Mesothelial cell of epicardium (in vitro differentiated cells): ENCODE measurements around the gene DLEC1. TPM values are rescaled to one million over a fixed set of nuclear protein-coding genes. Genes with fewer than 3 reads are reported as not detected.

Experiments used
- DNase-seq, 2 experiments: peaks; one replicate each; pipeline ENCODE4 v3.0.0; 2021; ENCODE audit warnings: low spot score in 2 of 2; ENCODE audit not compliant: unreplicated experiment in 2 of 2
- H3K27ac Mint-ChIP-seq: 2 replicates; pipeline ENCODE4 v1.8.0; 2021; ENCODE audit warnings: mixed read lengths
- H3K27me3 Mint-ChIP-seq: 2 replicates; pipeline ENCODE4 v1.8.0; 2021; ENCODE audit warnings: low read depth, mixed read lengths
- H3K36me3 Mint-ChIP-seq: 2 replicates; pipeline ENCODE4 v1.8.0; 2021; ENCODE audit warnings: mixed read lengths
- H3K4me1 Mint-ChIP-seq: 2 replicates; pipeline ENCODE4 v1.8.0; 2021; ENCODE audit warnings: mixed read lengths
- H3K4me3 Mint-ChIP-seq: 2 replicates; pipeline ENCODE4 v1.8.0; 2021; ENCODE audit warnings: mild to moderate bottlenecking, moderate library complexity, mixed read lengths
- H3K9me3 Mint-ChIP-seq: 2 replicates; pipeline ENCODE4 v1.8.0; 2021; ENCODE audit warnings: mixed read lengths
- CTCF ChIP-seq: fragments of 200-600 bp; sonication (generic); IDR thresholded peaks from one replicate; pipeline ENCODE4 v1.5.0; 2021; ENCODE audit warnings: antibody characterized with exemption; ENCODE audit not compliant: unreplicated experiment
- total RNA-seq: library from RNA; stranded (reverse); gene quantifications from 3 replicates; pipeline ENCODE4 v1.2.1, GENCODE V29; 2021

DLEC1 gene
- total RNA-seq, 1 donor from 2014 or later, result 1.4 TPM

GRCh38 chr3:38111696-38112377 is 72.8 kb downstream of the DLEC1 start:
- Mint-ChIP-seq H3K9me3 (no peaks in the 10 kb centered on the region), H3K4me1 (no peaks in the 10 kb centered on the region), H3K4me3 (no peak overlapping the region), H3K36me3 (no peaks in the 10 kb centered on the region), H3K27ac (no peak overlapping the region), H3K27me3 (peaks cover 12% of the 10 kb centered on the region)
- DNase-seq, result no peak
- TF ChIP-seq CTCF, result no peak

GRCh38 chr3:38112378-38112761 is 73.4 kb downstream of the DLEC1 start:
- no peak for TF ChIP-seq CTCF

GRCh38 chr3:38114052-38114874 is 75.3 kb downstream of the DLEC1 start:
- Mint-ChIP-seq H3K27ac (no peak overlapping the region), H3K4me1 (no peaks in the 10 kb centered on the region), H3K36me3 (no peaks in the 10 kb centered on the region), H3K27me3 (peaks cover 12% of the 10 kb centered on the region), H3K9me3 (no peaks in the 10 kb centered on the region), H3K4me3 (no peak overlapping the region)
- no peak for DNase-seq
- no peak for TF ChIP-seq CTCF

More at GRCh38 chr3:38112378-38112761, 73.4 kb downstream of the DLEC1 start:
- Mint-ChIP-seq H3K27me3 (peaks cover 12% of the 10 kb centered on the region), H3K36me3 (no peaks in the 10 kb centered on the region), H3K9me3 (no peaks in the 10 kb centered on the region), H3K4me1 (no peaks in the 10 kb centered on the region), H3K4me3 (no peak overlapping the region), H3K27ac (no peak overlapping the region)
- DNase-seq, result no peak

- peaks cover 12% of the 10 kb centered on the region for H3K27me3 Mint-ChIP-seq
- no peaks in the 10 kb centered on the region for H3K36me3 Mint-ChIP-seq
- H3K4me3 Mint-ChIP-seq, result no peak overlapping the region
- no peaks in the 10 kb centered on the region for H3K4me1 Mint-ChIP-seq
- H3K9me3 Mint-ChIP-seq, result no peaks in the 10 kb centered on the region
- no peak overlapping the region for H3K27ac Mint-ChIP-seq
- TF ChIP-seq CTCF, result no peak
- DNase-seq, result no peak
These were observed 76.1 kb downstream of the DLEC1 start for GRCh38 chr3:38114875-38115644.

- peaks cover 12% of the 10 kb centered on the region for H3K27me3 Mint-ChIP-seq
- no peak for DNase-seq
- no peak overlapping the region for H3K4me3 Mint-ChIP-seq
- H3K27ac Mint-ChIP-seq, result no peak overlapping the region
- H3K4me1 Mint-ChIP-seq, result no peaks in the 10 kb centered on the region
- TF ChIP-seq CTCF, result no peak
- H3K36me3 Mint-ChIP-seq, result peaks cover 3% of the 10 kb centered on the region
- no peaks in the 10 kb centered on the region for H3K9me3 Mint-ChIP-seq
These were observed 76.8 kb downstream of the DLEC1 start for GRCh38 chr3:38115645-38116427.
